A375 (cell line): Measurements from ENCODE around the gene SLC26A1. TPM values are rescaled to one million over a fixed set of nuclear protein-coding genes. Genes with fewer than 3 reads are reported as not detected.

Experiments
- total RNA-seq: library from RNA; depleted of rRNA; stranded (reverse); fragments of >200 nt; shearing (Covaris generic); gene quantifications from 2 replicates; pipeline ENCODE4 v1.2.3, GENCODE V29; 2014; rRNA removed

Gene SLC26A1
- total RNA-seq: 0.05 TPM in 1 of 2 replicates, not detected in the other

GRCh38 chr4:993111-994029, at the start of gene SLC26A1:
TSS of gene SLC26A1 (minus strand) at chr4:993404. CDS start at chr4:991703, 1,701 bp downstream.

DNA sequence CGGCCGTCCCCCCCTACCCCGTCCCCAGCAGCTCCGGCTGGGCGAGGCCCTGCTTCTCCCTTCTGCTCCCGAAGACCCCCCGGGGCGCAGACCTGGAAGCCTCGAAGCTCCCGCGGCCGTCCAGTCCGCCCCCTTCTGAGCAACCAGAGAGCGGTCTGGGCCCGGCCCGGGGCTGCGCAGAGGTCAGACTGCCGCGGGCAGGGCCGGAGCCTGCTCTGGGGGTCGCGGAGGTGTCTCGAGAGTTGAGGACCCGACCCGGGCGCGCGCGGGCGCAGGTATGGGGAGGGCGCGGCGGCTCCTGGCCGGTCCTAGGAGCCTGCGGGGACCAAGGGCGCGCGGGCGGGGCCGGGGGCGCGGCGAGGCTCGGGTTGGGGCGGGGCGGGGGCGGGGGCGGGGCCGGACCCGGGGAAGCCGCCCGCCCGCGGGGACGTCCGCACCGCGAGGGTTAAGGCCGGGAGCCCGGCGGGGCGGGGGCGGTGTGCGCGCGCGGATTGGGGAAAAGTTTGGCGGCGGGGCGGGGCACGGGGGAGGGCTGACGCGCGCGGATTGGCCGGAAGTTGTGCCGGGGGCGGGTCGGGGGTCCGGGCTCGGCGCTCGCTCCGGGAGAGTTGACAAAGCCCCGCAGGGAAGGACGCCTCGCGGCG, 17.9 kb upstream of the SLC26A1 start, which contains the start of gene FGFRL1:
FGFRL1 (plus strand) TSS at position 605 of the 644 bp plus-strand sequence. CDS start 860 bp downstream, outside the sequence.

DNA sequence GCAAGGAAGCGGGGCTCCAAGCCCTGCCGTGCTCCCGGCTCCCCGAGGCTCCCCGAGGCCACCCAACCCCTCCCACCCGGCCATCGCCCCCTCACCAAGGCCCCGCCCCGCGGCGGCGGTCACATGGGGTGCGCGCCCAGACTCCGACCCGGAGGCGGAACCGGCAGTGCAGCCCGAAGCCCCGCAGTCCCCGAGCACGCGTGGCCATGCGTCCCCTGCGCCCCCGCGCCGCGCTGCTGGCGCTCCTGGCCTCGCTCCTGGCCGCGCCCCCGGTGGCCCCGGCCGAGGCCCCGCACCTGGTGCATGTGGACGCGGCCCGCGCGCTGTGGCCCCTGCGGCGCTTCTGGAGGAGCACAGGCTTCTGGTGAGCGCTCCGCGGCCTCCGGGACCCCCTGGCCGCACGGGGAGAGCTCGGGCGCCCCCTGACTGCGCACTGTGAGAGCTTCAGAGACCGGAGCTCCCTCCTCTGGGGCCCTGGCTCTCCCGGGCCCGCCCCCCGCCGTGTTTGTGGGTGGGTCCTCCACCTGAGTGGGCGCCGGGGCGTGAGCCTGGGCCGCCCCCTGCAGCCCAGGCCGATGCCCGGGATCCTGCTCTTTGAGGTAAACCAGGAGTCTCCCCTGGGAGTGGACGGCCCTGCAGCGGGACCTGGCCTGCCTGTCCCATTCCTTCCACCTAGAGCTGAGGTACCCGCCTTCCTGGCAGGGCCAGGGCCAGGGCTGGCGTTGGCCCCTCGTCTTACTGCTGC, 6.2 kb downstream of the SLC26A1 start, which contains the start of gene IDUA:
IDUA (plus strand) TSS at position 166 of the 745 bp plus-strand sequence; CDS start at position 207, 41 bp downstream.

GRCh38 chr4:973431-974397, 19.5 kb downstream of the SLC26A1 start, which contains the start of gene DGKQ:
TSS of gene DGKQ (minus strand) at chr4:973569. CDS start at chr4:973482, 87 bp downstream.

Other genes starting within 250 kb of the SLC26A1 start
- 0.05 TPM in 1 of 2 replicates, not detected in the other for gene CPLX1, start 167.3 kb downstream of the SLC26A1 start, total RNA-seq
- gene GAK, start 61.1 kb downstream of the SLC26A1 start, total RNA-seq: 145 and 183 TPM in 2 replicates
- gene TMEM175, start 60.9 kb downstream of the SLC26A1 start, total RNA-seq: 28.7 and 31.1 TPM in 2 replicates
- 11.6 and 12.3 TPM in 2 replicates for gene DGKQ, start 19.8 kb downstream of the SLC26A1 start, total RNA-seq
- gene IDUA, start 6.4 kb downstream of the SLC26A1 start, total RNA-seq: 27.8 and 36.4 TPM in 2 replicates
- 102 and 128 TPM in 2 replicates for gene FGFRL1, start 18.2 kb upstream of the SLC26A1 start, total RNA-seq
- gene RNF212, start 120.2 kb upstream of the SLC26A1 start, total RNA-seq: not detected in 2 replicates
- 10.3 and 13.4 TPM in 2 replicates for gene SPON2, start 179.2 kb upstream of the SLC26A1 start, total RNA-seq